ENCODE results near the gene TWNK.

GRCh38 chr10:101035916-101036702, 48.8 kb downstream of the TWNK start:
- TF ChIP-seq CTCF (IDR thresholded peaks at IDR 0.05) = no peak
- TF ChIP-seq POLR2A (IDR thresholded peaks at IDR 0.05) = no peak
